Measurements from ENCODE around the gene ICE2.

ICE2 gene

GRCh38 chr15:60369696-60370095, 109.2 kb downstream of the ICE2 start:
- DNase-seq (ENCODE audit: low read depth in 2 of 2), result no peak

Data from stimulated activated CD4-positive, alpha-beta T cell treated with anti-CD3 and anti-CD28 coated beads, Interleukin-12 subunit alpha, Interleukin-12 subunit beta, amount 100 ng/mL, for 24 hours (primary cell).